ENCODE results near the gene KRTAP3-1. TPM values are rescaled to one million over a fixed set of nuclear protein-coding genes. Genes with fewer than 3 reads are reported as not detected.

KRTAP3-1 gene
- total RNA-seq, 1 experiment from 2014 or later: not detected

DNA sequence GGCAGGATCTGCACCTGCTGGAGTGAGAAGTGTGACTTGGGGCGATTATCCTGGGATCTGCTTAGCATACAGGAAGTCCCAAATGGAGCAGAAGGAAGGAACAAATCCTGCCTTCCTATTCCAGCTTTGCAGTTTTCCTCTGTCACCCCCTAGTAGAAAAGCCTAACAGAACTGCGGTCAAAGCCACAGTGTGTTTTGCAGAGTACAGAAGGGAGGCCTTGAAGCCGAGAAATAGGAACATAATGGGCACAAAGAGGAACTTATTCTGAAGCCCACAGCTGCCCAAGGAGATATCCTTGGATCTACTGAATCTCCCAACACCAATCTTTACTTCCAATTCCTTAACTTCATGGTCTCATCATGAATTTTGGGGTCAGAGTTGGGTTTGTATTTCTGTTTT lies 9.6 kb upstream of the KRTAP3-1 start:
- Histone ChIP-seq H3K14ac (ENCODE audit: insufficient read depth, low read length) (no peak overlapping the region), H3K27me3 (ENCODE audit: insufficient read depth, low read length) (no peaks in the 10 kb centered on the region), H2AK5ac (ENCODE audit: insufficient read length, low read length) (no peak overlapping the region), H3K4me1 (ENCODE audit: insufficient read depth, low read length) (no peaks in the 10 kb centered on the region), H2BK12ac (ENCODE audit: insufficient read length, low read depth, low read length) (no peak overlapping the region), H2BK15ac (ENCODE audit: low read depth, low read length) (no peak overlapping the region), H3T11ph (ENCODE audit: low read length) (no peak overlapping the region), H4K5ac (ENCODE audit: insufficient read length, low read depth, low read length) (no peak overlapping the region), H4K20me1 (ENCODE audit: control insufficient read depth, insufficient read depth, insufficient read length) (no peaks in the 10 kb centered on the region), H2BK120ac (ENCODE audit: low read depth, low read length, poor library complexity, severe bottlenecking) (no peak overlapping the region), H3K9ac (ENCODE audit: extremely low read depth, insufficient read length, low read length) (no peak overlapping the region), H3K4ac (ENCODE audit: low read depth, low read length) (no peak overlapping the region), H3K23me2 (ENCODE audit: insufficient read length, low read depth, low read length, poor library complexity, severe bottlenecking) (no peaks in the 10 kb centered on the region), H3K56ac (ENCODE audit: insufficient read length, low read depth, low read length) (no peak overlapping the region), H3K23ac (ENCODE audit: insufficient read length, low read depth, low read length) (no peak overlapping the region), H3K4me2 (ENCODE audit: insufficient read depth, insufficient read length, low read length) (no peak overlapping the region), H3K79me1 (ENCODE audit: insufficient read depth, low read depth, low read length, poor library complexity, severe bottlenecking) (no peaks in the 10 kb centered on the region), H2BK5ac (ENCODE audit: insufficient read length, low read length) (no peak overlapping the region), H2BK20ac (ENCODE audit: low read depth, low read length, poor library complexity, severe bottlenecking) (no peak overlapping the region), H3K27ac (ENCODE audit: insufficient read length, low read depth, low read length) (no peak overlapping the region), H3K18ac (ENCODE audit: insufficient read length, low read depth, low read length) (no peak overlapping the region), H4K8ac (replicated peaks; ENCODE audit: insufficient read length, low read depth, low read length) (no peak overlapping the region), H2AFZ (ENCODE audit: low read length) (no peak overlapping the region), H3K9me3 (ENCODE audit: control insufficient read depth, low read depth, low read length) (no peaks in the 10 kb centered on the region), H4K91ac (ENCODE audit: insufficient read length, low read depth, low read length) (no peak overlapping the region), H3K79me2 (ENCODE audit: insufficient read depth, low read length) (no peaks in the 10 kb centered on the region)
- Mint-ChIP-seq H3K27ac (no peak overlapping the region), H3K4me3 (no peak overlapping the region), H3K36me3 (ENCODE audit: insufficient read depth in 1 of 3, low read depth in 3 of 3) (no peaks in the 10 kb centered on the region), H3K4me1 (peaks cover 0 to 2% of the 10 kb centered on the region in 2 experiments; a peak in 1 of 4 replicates), H3K9me3 (peaks cover 0 to 3% of the 10 kb centered on the region in 2 experiments; a peak in 1 of 5 replicates), H3K27me3 (ENCODE audit: low read depth) (no peaks in the 10 kb centered on the region)
- TF ChIP-seq, protein P1, sequence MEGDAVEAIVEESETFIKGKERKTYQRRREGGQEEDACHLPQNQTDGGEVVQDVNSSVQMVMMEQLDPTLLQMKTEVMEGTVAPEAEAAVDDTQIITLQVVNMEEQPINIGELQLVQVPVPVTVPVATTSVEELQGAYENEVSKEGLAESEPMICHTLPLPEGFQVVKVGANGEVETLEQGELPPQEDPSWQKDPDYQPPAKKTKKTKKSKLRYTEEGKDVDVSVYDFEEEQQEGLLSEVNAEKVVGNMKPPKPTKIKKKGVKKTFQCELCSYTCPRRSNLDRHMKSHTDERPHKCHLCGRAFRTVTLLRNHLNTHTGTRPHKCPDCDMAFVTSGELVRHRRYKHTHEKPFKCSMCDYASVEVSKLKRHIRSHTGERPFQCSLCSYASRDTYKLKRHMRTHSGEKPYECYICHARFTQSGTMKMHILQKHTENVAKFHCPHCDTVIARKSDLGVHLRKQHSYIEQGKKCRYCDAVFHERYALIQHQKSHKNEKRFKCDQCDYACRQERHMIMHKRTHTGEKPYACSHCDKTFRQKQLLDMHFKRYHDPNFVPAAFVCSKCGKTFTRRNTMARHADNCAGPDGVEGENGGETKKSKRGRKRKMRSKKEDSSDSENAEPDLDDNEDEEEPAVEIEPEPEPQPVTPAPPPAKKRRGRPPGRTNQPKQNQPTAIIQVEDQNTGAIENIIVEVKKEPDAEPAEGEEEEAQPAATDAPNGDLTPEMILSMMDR (conservative IDR thresholded peaks at IDR 0.05): no peak
- no peak for DNase-seq
- WGBS (ENCODE audit: extremely low coverage, insufficient read length, low lambda C conversion rate): no CpG with 5 or more reads among the region's 3 CpGs

Measured in H9 (cell line).